Measurements from ENCODE around the gene DNHD1. TPM values are rescaled to one million over a fixed set of nuclear protein-coding genes. Genes with fewer than 3 reads are reported as not detected.

The DNHD1 gene
- total and polyA plus RNA-seq, 2 of the 13 experiments (the other 11 are each of a cell fraction or from before 2014, with no cell fraction given), result 2.7 to 9.3 TPM

DNA sequence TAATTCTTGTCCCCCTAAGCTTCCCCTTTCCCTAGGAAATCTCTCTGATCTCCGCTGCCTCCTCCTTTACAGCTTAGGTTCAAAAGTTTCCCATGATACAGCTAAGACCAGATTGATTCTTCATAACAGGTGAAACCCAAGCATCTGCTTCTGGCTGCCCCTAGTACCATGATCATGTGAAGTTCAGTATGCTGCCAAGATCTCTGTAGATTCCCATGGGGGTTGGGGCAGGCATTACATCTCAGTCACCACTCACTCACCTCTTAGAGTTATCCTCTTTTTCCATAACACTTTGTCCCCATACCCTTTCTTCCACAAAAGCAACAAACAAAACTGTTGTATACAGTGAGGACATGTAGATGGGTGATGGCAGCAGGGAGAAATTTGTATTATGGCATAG lies 62.3 kb downstream of the DNHD1 start:
- FAIRE-seq, result no peak
- no peaks in the 10 kb centered on the region for H3K79me2 ChIP-seq (ENCODE audit: insufficient read depth, low read length)
- no peak overlapping the region for H3K4me3 ChIP-seq (replicated peaks in 1 of 3; ENCODE audit: insufficient read depth in 1 of 3, low read depth in 2 of 3, low read length in 3 of 3)
- no peaks in the 10 kb centered on the region for H4K20me1 ChIP-seq (ENCODE audit: insufficient read depth, low read length)
- no TSS peak for BruUV-seq (replicated peaks)
- intact Hi-C loops (cut with micrococcal nuclease; ENCODE audit: unreplicated experiment) (no loop called here), in situ Hi-C loops (cut with HindIII; ENCODE audit: extremely low pct_ligation_motif_present, low pct_unique_long_range_greater_than_20kb) (no loop called here)
- ChIA-PET POLR2A (no interaction called here), CTCF (ENCODE audit: low intra/inter-chr PET ratio, low total read pairs) (no interaction called here)
- no peak for ATAC-seq
- no peak overlapping the region for H3K27ac ChIP-seq (ENCODE audit: extremely low read length, insufficient read depth, low read length)
- H3K4me1 ChIP-seq (ENCODE audit: insufficient read depth, low read length), result no peaks in the 10 kb centered on the region
- WGBS (ENCODE audit: low lambda C conversion rate), result 100% methylated on average over 1 of the region's 1 CpG
- no peaks in the 10 kb centered on the region for H3K27me3 ChIP-seq (ENCODE audit: control insufficient read depth in 1 of 2, insufficient read depth in 2 of 2, low read length in 2 of 2)
- no peaks in the 10 kb centered on the region for H3K36me3 ChIP-seq (replicated peaks in 1 of 2; ENCODE audit: control insufficient read depth in 1 of 2, insufficient read depth in 2 of 2, low read length in 2 of 2)
- no peak overlapping the region for H3K9ac ChIP-seq (ENCODE audit: insufficient read depth, low read depth, low read length)
- DNase-seq (ENCODE audit: low spot score), result no peak
- no peaks in the 10 kb centered on the region for H3K9me3 ChIP-seq (ENCODE audit: low read length)
- no peak overlapping the region for H2AFZ ChIP-seq (ENCODE audit: low read length)
- no peak for TF ChIP-seq ZNF224 (CRISPR knock-in tag; IDR thresholded peaks at IDR 0.05)
- no peak overlapping the region for H3K4me2 ChIP-seq (ENCODE audit: low read depth, low read length)

DNA sequence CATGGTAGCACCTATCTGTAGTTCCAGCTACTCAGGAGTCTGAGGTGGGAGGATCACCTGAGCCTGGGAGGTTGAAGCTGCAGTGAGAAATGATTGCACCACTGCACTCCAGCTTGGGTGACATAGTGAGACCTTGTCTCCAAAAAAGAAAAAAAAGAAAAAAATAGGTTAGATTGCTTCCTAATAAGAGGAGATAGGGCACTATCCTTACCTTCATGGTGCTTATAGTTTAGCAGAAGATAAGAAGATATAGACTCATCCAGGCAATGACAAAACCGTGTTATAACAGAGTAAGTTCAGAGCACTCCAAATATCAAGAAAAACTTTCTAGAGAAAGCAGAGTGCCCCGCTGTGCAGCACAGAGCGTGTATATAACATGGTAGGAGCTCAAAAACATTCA lies 64.2 kb downstream of the DNHD1 start:
- ChIA-PET POLR2A (no interaction called here), CTCF (ENCODE audit: low intra/inter-chr PET ratio, low total read pairs) (no interaction called here)
- 90% methylated on average over 3 of the region's 3 CpGs for WGBS (ENCODE audit: low lambda C conversion rate)
- Histone ChIP-seq H3K79me2 (ENCODE audit: insufficient read depth, low read length) (no peaks in the 10 kb centered on the region), H3K9me3 (ENCODE audit: low read length) (no peaks in the 10 kb centered on the region), H3K27me3 (ENCODE audit: control insufficient read depth in 1 of 2, insufficient read depth in 2 of 2, low read length in 2 of 2) (no peaks in the 10 kb centered on the region), H2AFZ (ENCODE audit: low read length) (no peak overlapping the region), H3K4me2 (ENCODE audit: low read depth, low read length) (no peak overlapping the region), H3K36me3 (replicated peaks in 1 of 2; ENCODE audit: control insufficient read depth in 1 of 2, insufficient read depth in 2 of 2, low read length in 2 of 2) (no peaks in the 10 kb centered on the region), H3K4me1 (ENCODE audit: insufficient read depth, low read length) (no peaks in the 10 kb centered on the region), H3K9ac (ENCODE audit: insufficient read depth, low read depth, low read length) (no peak overlapping the region), H3K27ac (ENCODE audit: extremely low read length, insufficient read depth, low read length) (no peak overlapping the region), H4K20me1 (ENCODE audit: insufficient read depth, low read length) (no peaks in the 10 kb centered on the region), H3K4me3 (replicated peaks in 1 of 3; ENCODE audit: insufficient read depth in 1 of 3, low read depth in 2 of 3, low read length in 3 of 3) (no peak overlapping the region)
- DNase-seq (ENCODE audit: low spot score) (no peak), ATAC-seq (no peak), FAIRE-seq (no peak)
- BruUV-seq (replicated peaks), result no TSS peak
- TF ChIP-seq ZNF232 (CRISPR knock-in tag; IDR thresholded peaks at IDR 0.05; ENCODE audit: borderline replicate concordance) (no peak), ZNF430 (CRISPR knock-in tag; IDR thresholded peaks at IDR 0.05) (no peak), ZNF207 (IDR thresholded peaks at IDR 0.05; ENCODE audit: borderline replicate concordance) (no peak), HCFC1 (IDR thresholded peaks at IDR 0.05; ENCODE audit: low read depth, low read length) (no peak)
- TF ChIP-seq, protein P1, sequence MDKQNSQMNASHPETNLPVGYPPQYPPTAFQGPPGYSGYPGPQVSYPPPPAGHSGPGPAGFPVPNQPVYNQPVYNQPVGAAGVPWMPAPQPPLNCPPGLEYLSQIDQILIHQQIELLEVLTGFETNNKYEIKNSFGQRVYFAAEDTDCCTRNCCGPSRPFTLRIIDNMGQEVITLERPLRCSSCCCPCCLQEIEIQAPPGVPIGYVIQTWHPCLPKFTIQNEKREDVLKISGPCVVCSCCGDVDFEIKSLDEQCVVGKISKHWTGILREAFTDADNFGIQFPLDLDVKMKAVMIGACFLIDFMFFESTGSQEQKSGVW (CRISPR knock-in tag; IDR thresholded peaks at IDR 0.05; ENCODE audit: borderline replicate concordance), result no peak
- intact Hi-C loops (cut with micrococcal nuclease; ENCODE audit: unreplicated experiment) (no loop called here), in situ Hi-C loops (cut with HindIII; ENCODE audit: extremely low pct_ligation_motif_present, low pct_unique_long_range_greater_than_20kb) (no loop called here)

All from HepG2 (cell line).